H1 (cell line): ENCODE data around the gene PTPN1. TPM values are rescaled to one million over a fixed set of nuclear protein-coding genes. Genes with fewer than 3 reads are reported as not detected.

ENCODE experiments used
- CTCF ChIA-PET: fragments of 300-600 bp; sonication (Branson Sonifier 250); formaldehyde crosslinking; loops from one replicate; lab custom pipeline; 2021; ENCODE audit not compliant: partially characterized antibody; lab: Charles Lee
- POLR2A ChIA-PET: fragments of 300-600 bp; sonication (Branson Sonifier 250); formaldehyde crosslinking; loops from one replicate; lab custom pipeline; 2021; ENCODE audit warnings: inconsistent platforms; ENCODE audit not compliant: partially characterized antibody; lab: Charles Lee
- DNase-seq, 2 experiments: peaks; one replicate each; pipeline versions ENCODE4 v3.0.0 to v3.0.0-alpha.2; 2010 to 2022; ENCODE audit warnings: low spot score in 2 of 2, low read depth in 1 of 2, mixed read lengths in 1 of 2
- FAIRE-seq: peaks from 2 replicates; lab custom pipeline; 2011; peaks lifted over from hg19 to GRCh38; lab: Jason Lieb, UNC
- H2AFZ ChIP-seq: 2 replicates; pipeline ENCODE4 v1.8.1; 2012; ENCODE audit warnings: low read length, inconsistent platforms
- H2AK5ac ChIP-seq: 2 replicates; pipeline ENCODE4 v1.6.1; 2013; ENCODE audit warnings: low read depth, low read length
- H2BK120ac ChIP-seq: replicated peaks from 2 replicates; pipeline ENCODE3; 2013; ENCODE audit warnings: low read depth, low read length, inconsistent platforms
- H2BK12ac ChIP-seq: 2 replicates; pipeline ENCODE4 v1.6.1; 2013; ENCODE audit warnings: low read depth, low read length
- H2BK15ac ChIP-seq: 2 replicates; pipeline ENCODE4 v1.6.1; 2013; ENCODE audit warnings: low read length
- H2BK20ac ChIP-seq: 2 replicates; pipeline ENCODE4 v1.6.1; 2013; ENCODE audit warnings: low read length
- H2BK5ac ChIP-seq: 2 replicates; pipeline ENCODE4 v1.6.1; 2013; ENCODE audit warnings: low read depth, low read length
- H3K14ac ChIP-seq: 2 replicates; pipeline ENCODE4 v1.6.1; 2013; ENCODE audit warnings: inconsistent platforms; ENCODE audit not compliant: insufficient read length
- H3K18ac ChIP-seq: 2 replicates; pipeline ENCODE4 v1.6.1; 2013; ENCODE audit warnings: low read length; ENCODE audit errors: extremely low read depth
- H3K23ac ChIP-seq: 2 replicates; pipeline ENCODE4 v1.6.1; 2013; ENCODE audit warnings: inconsistent platforms; ENCODE audit not compliant: insufficient read length
- H3K23me2 ChIP-seq: 2 replicates; pipeline ENCODE4 v1.6.1; 2013; ENCODE audit warnings: low read depth, low read length
- H3K27ac ChIP-seq: 2 replicates; pipeline ENCODE4 v1.6.1; 2011; ENCODE audit warnings: low read depth, low read length, inconsistent platforms
- H3K27me3 ChIP-seq, 4 experiments: replicated peaks in 1 of 4; 1 replicate in 1 of 4; 2 replicates in 3 of 4; pipeline versions ENCODE4 v1.6.1 to v1.8.1; 2011 to 2013; ENCODE audit warnings: low read length in 3 of 4, mild to moderate bottlenecking in 3 of 4, inconsistent platforms in 2 of 4, mixed read lengths in 2 of 4, moderate library complexity in 1 of 4; ENCODE audit not compliant: control insufficient read depth in 3 of 4, insufficient read depth in 3 of 4; ENCODE audit errors: extremely low read depth in 1 of 4
- H3K36me3 ChIP-seq, 4 experiments: 2 replicates each; pipeline versions ENCODE4 v1.6.1 to v1.8.1; 2011 to 2013; ENCODE audit warnings: mild to moderate bottlenecking in 4 of 4, low read length in 3 of 4, moderate library complexity in 2 of 4, control low read depth in 1 of 4, inconsistent platforms in 1 of 4; ENCODE audit not compliant: insufficient read depth in 4 of 4, control insufficient read depth in 2 of 4
- H3K4ac ChIP-seq: replicated peaks from 2 replicates; pipeline ENCODE3; 2013; ENCODE audit warnings: low read length, low read depth, mixed read lengths, inconsistent platforms; ENCODE audit not compliant: insufficient read length
- H3K4me1 ChIP-seq, 4 experiments: replicated peaks in 1 of 4; 1 replicate in 1 of 4; 2 replicates in 3 of 4; pipeline versions ENCODE4 v1.6.1 to v1.8.1; 2011 to 2013; ENCODE audit warnings: low read length in 3 of 4, inconsistent platforms in 2 of 4, mixed read lengths in 1 of 4; ENCODE audit not compliant: insufficient read depth in 4 of 4, control insufficient read depth in 3 of 4
- H3K4me2 ChIP-seq, 2 experiments: 2 replicates each; pipeline versions ENCODE4 v1.6.1 to v1.8.1; 2011 to 2013; ENCODE audit warnings: low read depth in 2 of 2, low read length in 2 of 2, control low read depth in 1 of 2, inconsistent platforms in 1 of 2, mild to moderate bottlenecking in 1 of 2; ENCODE audit not compliant: insufficient read depth in 1 of 2
- H3K4me3 ChIP-seq, 4 experiments: fragments of 200-600, 300-600 bp in 1 of 4; sonication (generic), shearing (Covaris generic), sonication (Bioruptor Twin) in 1 of 4; 2 replicates each; pipeline versions ENCODE4 v1.5.1 to v1.8.1; 2011 to 2016; ENCODE audit warnings: low read length in 4 of 4, low read depth in 3 of 4, control low read depth in 2 of 4, inconsistent platforms in 2 of 4, mild to moderate bottlenecking in 2 of 4, mixed read lengths in 1 of 4, moderate library complexity in 1 of 4; ENCODE audit not compliant: insufficient read depth in 2 of 4; ENCODE audit errors: extremely low read depth in 1 of 4
- H3K56ac ChIP-seq: replicated peaks from 2 replicates; pipeline ENCODE3; 2013; ENCODE audit warnings: low read depth, mild to moderate bottlenecking, mixed read lengths, low read length, inconsistent platforms; ENCODE audit not compliant: insufficient read length
- H3K79me1 ChIP-seq: 2 replicates; pipeline ENCODE4 v1.6.1; 2013; ENCODE audit warnings: low read depth, low read length, control low read depth
- H3K79me2 ChIP-seq, 2 experiments: 2 replicates each; pipeline versions ENCODE4 v1.6.1 to v1.8.1; 2012 to 2013; ENCODE audit warnings: low read length in 2 of 2, mild to moderate bottlenecking in 2 of 2, inconsistent platforms in 1 of 2; ENCODE audit not compliant: insufficient read depth in 2 of 2, control insufficient read depth in 1 of 2
- H3K9ac ChIP-seq, 4 experiments: replicated peaks in 1 of 4; 1 replicate in 1 of 4; 2 replicates in 3 of 4; pipeline versions ENCODE4 v1.6.1 to v1.8.1; 2011 to 2013; ENCODE audit warnings: low read depth in 3 of 4, low read length in 3 of 4, control low read depth in 2 of 4, mild to moderate bottlenecking in 2 of 4, moderate library complexity in 2 of 4, inconsistent platforms in 1 of 4; ENCODE audit errors: extremely low read depth in 1 of 4
- H3K9me3 ChIP-seq, 2 experiments: 2 replicates each; pipeline versions ENCODE4 v1.6.1 to v1.8.1; 2012 to 2013; ENCODE audit warnings: mild to moderate bottlenecking in 2 of 2, moderate library complexity in 2 of 2, control low read depth in 1 of 2, inconsistent platforms in 1 of 2, low read depth in 1 of 2, low read length in 1 of 2, mixed read lengths in 1 of 2; ENCODE audit not compliant: insufficient read depth in 2 of 2
- H4K20me1 ChIP-seq, 2 experiments: replicated peaks in 1 of 2; 2 replicates each; pipeline versions ENCODE3 to v1.8.1; 2011 to 2013; ENCODE audit warnings: inconsistent platforms in 2 of 2, low read length in 2 of 2, mild to moderate bottlenecking in 1 of 2; ENCODE audit not compliant: insufficient read depth in 2 of 2, control insufficient read depth in 1 of 2
- H4K5ac ChIP-seq: 2 replicates; pipeline ENCODE4 v1.6.1; 2013; ENCODE audit warnings: low read length, low read depth, mixed read lengths, inconsistent platforms; ENCODE audit not compliant: insufficient read length
- H4K8ac ChIP-seq: 2 replicates; pipeline ENCODE4 v1.8.0; 2013; ENCODE audit warnings: mild to moderate bottlenecking, moderate library complexity, low read length, inconsistent platforms; ENCODE audit not compliant: insufficient read depth; ENCODE audit errors: extremely low read depth
- H4K91ac ChIP-seq: replicated peaks from 2 replicates; pipeline ENCODE3; 2013; ENCODE audit warnings: low read length, mixed read lengths, inconsistent platforms; ENCODE audit not compliant: insufficient read length
- EZH2 ChIP-seq: fragments of 200-600 bp; sonication (generic); IDR thresholded peaks from 2 replicates; pipeline ENCODE4 v1.7.1; 2012; ENCODE audit warnings: low read depth, mild to moderate bottlenecking, moderate library complexity, low read length, inconsistent platforms; ENCODE audit not compliant: severe bottlenecking
- WGBS, 2 experiments: shearing (Covaris generic) in 1 of 2; methylation state at CpG; one replicate each; pipeline versions ENCODE4 v1.1.6 to v1.1.7; 2013 to 2015; ENCODE audit warnings: low lambda C conversion rate in 2 of 2, mixed read lengths in 2 of 2, inconsistent platforms in 1 of 2, low coverage in 1 of 2, missing lambda C conversion rate in 1 of 2; ENCODE audit not compliant: insufficient replicate concordance in 2 of 2, insufficient coverage in 1 of 2, insufficient read length in 1 of 2; ENCODE audit errors: extremely low coverage in 1 of 2, missing lambda C conversion rate in 1 of 2; 5-methylcytosine and 5-hydroxymethylcytosine counted together
- polyA plus RNA-seq, 7 experiments: library from polyadenylated mRNA; depleted of rRNA in 3 of 7; stranded (reverse) in 5 of 7; unstranded in 2 of 7; fragments of >200 nt in 5 of 7; fragments of 200-250 nt in 2 of 7; gene quantifications; 1 replicate in 5 of 7; 2 replicates in 1 of 7; 4 replicates in 1 of 7; pipeline versions ENCODE4 v1.2.1 to v1.2.3, GENCODE V29; 2011 to 2013; ENCODE audit warnings: missing spikeins in 2 of 7, mixed read lengths in 2 of 7
- total RNA-seq: library from RNA; stranded (reverse); fragmentation: NEBNext Ultra II Directional; extraction: Animal tissue kit (Norgen Biotek cat#: 25700); gene quantifications from 2 replicates; pipeline ENCODE4 v1.2.1, GENCODE V29; 2021

The PTPN1 gene
- total and polyA plus RNA-seq, 2 of the 8 experiments (the other 6 are each of a cell fraction or from before 2014, with no cell fraction given) = 18.6 to 32.1 TPM

- Histone ChIP-seq H3K4me2 (no peak overlapping the region), H3K4me1 (no peaks in the 10 kb centered on the region), H4K20me1 (no peaks in the 10 kb centered on the region), H3K79me1 (no peaks in the 10 kb centered on the region), H2BK120ac (no peak overlapping the region), H3K27ac (no peak overlapping the region), H3K79me2 (no peaks in the 10 kb centered on the region), H4K5ac (no peak overlapping the region), H3K18ac (no peak overlapping the region), H3K14ac (no peak overlapping the region), H3K36me3 (no peaks in the 10 kb centered on the region), H2BK15ac (no peak overlapping the region), H2AFZ (no peak overlapping the region), H3K23me2 (no peaks in the 10 kb centered on the region), H4K8ac (no peak overlapping the region; the same call in 1 of the 2 replicates), H2BK20ac (no peak overlapping the region), H3K4ac (no peak overlapping the region), H2AK5ac (no peak overlapping the region)
- no peak for FAIRE-seq
- WGBS, 2 experiments = 87% methylated on average over 15 of the region's 15 CpGs; no CpG with 5 or more reads in 1 of the 2 experiments
- CTCF ChIA-PET = interaction anchor here (0.7 to 1.6 kb wide), 3 partner anchors 14 to 138 kb away, joined by 3 to 4 read pairs (median 3); no protein-coding TSS in a partner anchor
- no peak for TF ChIP-seq EZH2
- TF ChIP-seq, all 59 proteins: peak for 0
- H3K23ac ChIP-seq = no peak overlapping the region
- H3K27me3 ChIP-seq = no peaks in the 10 kb centered on the region
- POLR2A ChIA-PET = no interaction called here
- no peak for DNase-seq
- no peak overlapping the region for H2BK12ac ChIP-seq
- no peak overlapping the region for H2BK5ac ChIP-seq
- no peak overlapping the region for H3K56ac ChIP-seq
- H4K91ac ChIP-seq = no peak overlapping the region
- no peaks in the 10 kb centered on the region for H3K9me3 ChIP-seq
- H3K4me3 ChIP-seq = no peak overlapping the region
- H3K9ac ChIP-seq = no peak overlapping the region
These were observed 92.4 kb downstream of the PTPN1 start for GRCh38 chr20:50602432-50603088.
